ENCODE data around the gene PPP2R2B. TPM values are rescaled to one million over a fixed set of nuclear protein-coding genes. Genes with fewer than 3 reads are reported as not detected.

Gene PPP2R2B
- total RNA-seq, 2 donors from 2014 or later = 0.70 to 2.0 TPM

- Mint-ChIP-seq H3K36me3 (ENCODE audit: insufficient read depth in 2 of 2) (no peaks in the 10 kb centered on the region), H3K27me3 (ENCODE audit: low read depth) (peaks cover 5% of the 10 kb centered on the region), H3K4me3 (no peak overlapping the region), H3K4me1 (ENCODE audit: low read depth) (no peaks in the 10 kb centered on the region), H3K27ac (no peak overlapping the region), H3K9me3 (peaks cover 0 to 2% of the 10 kb centered on the region in 2 donors)
- no peak for DNase-seq
- no peak for ATAC-seq (replicated peaks in 1 of 2)
Measured at GRCh38 chr5:146840016-146840415, 38.5 kb downstream of the PPP2R2B start.

GRCh38 chr5:146836226-146836842, 42.2 kb downstream of the PPP2R2B start:
- H3K36me3 Mint-ChIP-seq (ENCODE audit: insufficient read depth in 2 of 2) = no peaks in the 10 kb centered on the region
- peaks cover 0 to 2% of the 10 kb centered on the region in 2 donors for H3K9me3 Mint-ChIP-seq
- H3K27ac Mint-ChIP-seq = no peak overlapping the region
- no peak overlapping the region for H3K4me3 Mint-ChIP-seq
- ATAC-seq (replicated peaks in 1 of 2) (no peak), DNase-seq (no peak)
- no peaks in the 10 kb centered on the region for H3K4me1 Mint-ChIP-seq (ENCODE audit: low read depth)
- peaks cover 5% of the 10 kb centered on the region for H3K27me3 Mint-ChIP-seq (ENCODE audit: low read depth)

GRCh38 chr5:146832985-146833732, 45.4 kb downstream of the PPP2R2B start:
- Mint-ChIP-seq H3K4me1 (ENCODE audit: low read depth) (no peaks in the 10 kb centered on the region), H3K27ac (no peak overlapping the region), H3K36me3 (ENCODE audit: insufficient read depth in 2 of 2) (no peaks in the 10 kb centered on the region), H3K27me3 (ENCODE audit: low read depth) (peaks cover 5% of the 10 kb centered on the region), H3K4me3 (no peak overlapping the region), H3K9me3 (no peaks in the 10 kb centered on the region)
- DNase-seq (no peak), ATAC-seq (replicated peaks in 1 of 2) (peak in 1 of 2 donors; percentile 26)

- Mint-ChIP-seq H3K4me3 (no peak overlapping the region), H3K27ac (no peak overlapping the region), H3K27me3 (ENCODE audit: low read depth) (no peaks in the 10 kb centered on the region), H3K9me3 (no peaks in the 10 kb centered on the region), H3K36me3 (ENCODE audit: insufficient read depth in 2 of 2) (no peaks in the 10 kb centered on the region), H3K4me1 (ENCODE audit: low read depth) (no peaks in the 10 kb centered on the region)
- DNase-seq (no peak), ATAC-seq (replicated peaks in 1 of 2) (no peak)
Measured at GRCh38 chr5:146828385-146828784, 50.2 kb downstream of the PPP2R2B start.

GRCh38 chr5:146827901-146828300, 50.7 kb downstream of the PPP2R2B start:
- H3K36me3 Mint-ChIP-seq (ENCODE audit: insufficient read depth in 2 of 2) = no peaks in the 10 kb centered on the region
- DNase-seq = no peak
- no peak for ATAC-seq (replicated peaks in 1 of 2)
- no peaks in the 10 kb centered on the region for H3K4me1 Mint-ChIP-seq (ENCODE audit: low read depth)
- H3K9me3 Mint-ChIP-seq = no peaks in the 10 kb centered on the region
- no peak overlapping the region for H3K4me3 Mint-ChIP-seq
- no peaks in the 10 kb centered on the region for H3K27me3 Mint-ChIP-seq (ENCODE audit: low read depth)
- no peak overlapping the region for H3K27ac Mint-ChIP-seq

GRCh38 chr5:146825033-146825432, 53.5 kb downstream of the PPP2R2B start:
- H3K36me3 Mint-ChIP-seq (ENCODE audit: insufficient read depth in 2 of 2) = no peaks in the 10 kb centered on the region

GRCh38 chr5:146821732-146822131, 56.8 kb downstream of the PPP2R2B start:
- Mint-ChIP-seq H3K36me3 (ENCODE audit: insufficient read depth in 2 of 2) (no peaks in the 10 kb centered on the region), H3K9me3 (no peaks in the 10 kb centered on the region), H3K4me1 (ENCODE audit: low read depth) (no peaks in the 10 kb centered on the region), H3K27ac (no peak overlapping the region), H3K27me3 (ENCODE audit: low read depth) (no peaks in the 10 kb centered on the region), H3K4me3 (no peak overlapping the region)
- no peak for ATAC-seq (replicated peaks in 1 of 2)
- DNase-seq = no peak

More at GRCh38 chr5:146825033-146825432, 53.5 kb downstream of the PPP2R2B start:
- no peak for ATAC-seq (replicated peaks in 1 of 2)
- H3K27me3 Mint-ChIP-seq (ENCODE audit: low read depth) = no peaks in the 10 kb centered on the region
- no peaks in the 10 kb centered on the region for H3K4me1 Mint-ChIP-seq (ENCODE audit: low read depth)
- no peak overlapping the region for H3K27ac Mint-ChIP-seq
- no peaks in the 10 kb centered on the region for H3K9me3 Mint-ChIP-seq
- no peak overlapping the region for H3K4me3 Mint-ChIP-seq
- no peak for DNase-seq

- Mint-ChIP-seq H3K4me1 (ENCODE audit: low read depth) (no peaks in the 10 kb centered on the region), H3K27ac (no peak overlapping the region), H3K36me3 (ENCODE audit: insufficient read depth in 2 of 2) (no peaks in the 10 kb centered on the region), H3K9me3 (no peaks in the 10 kb centered on the region), H3K4me3 (no peak overlapping the region), H3K27me3 (ENCODE audit: low read depth) (no peaks in the 10 kb centered on the region)
- DNase-seq (no peak), ATAC-seq (replicated peaks in 1 of 2) (no peak)
Measured at GRCh38 chr5:146820987-146821386, 57.6 kb downstream of the PPP2R2B start.

GRCh38 chr5:146818822-146819221, 59.7 kb downstream of the PPP2R2B start:
- no peak overlapping the region for H3K27ac Mint-ChIP-seq
- H3K4me1 Mint-ChIP-seq (ENCODE audit: low read depth) = no peaks in the 10 kb centered on the region
- no peak overlapping the region for H3K4me3 Mint-ChIP-seq
- no peaks in the 10 kb centered on the region for H3K36me3 Mint-ChIP-seq (ENCODE audit: insufficient read depth in 2 of 2)
- DNase-seq (no peak), ATAC-seq (replicated peaks in 1 of 2) (no peak)
- no peaks in the 10 kb centered on the region for H3K27me3 Mint-ChIP-seq (ENCODE audit: low read depth)
- no peaks in the 10 kb centered on the region for H3K9me3 Mint-ChIP-seq

GRCh38 chr5:146817973-146818372, 60.6 kb downstream of the PPP2R2B start:
- Mint-ChIP-seq H3K27ac (no peak overlapping the region), H3K4me3 (no peak overlapping the region), H3K9me3 (no peaks in the 10 kb centered on the region), H3K4me1 (ENCODE audit: low read depth) (no peaks in the 10 kb centered on the region), H3K36me3 (ENCODE audit: insufficient read depth in 2 of 2) (no peaks in the 10 kb centered on the region), H3K27me3 (ENCODE audit: low read depth) (no peaks in the 10 kb centered on the region)
- no peak for DNase-seq
- ATAC-seq (replicated peaks in 1 of 2) = no peak

- H3K9me3 Mint-ChIP-seq = no peaks in the 10 kb centered on the region
Measured at GRCh38 chr5:146816775-146817387, 61.7 kb downstream of the PPP2R2B start.

GRCh38 chr5:146815411-146815810, 63.1 kb downstream of the PPP2R2B start:
- no peak overlapping the region for H3K4me3 Mint-ChIP-seq
- H3K4me1 Mint-ChIP-seq (ENCODE audit: low read depth) = no peaks in the 10 kb centered on the region

More at GRCh38 chr5:146816775-146817387, 61.7 kb downstream of the PPP2R2B start:
- Mint-ChIP-seq H3K4me3 (no peak overlapping the region), H3K27ac (no peak overlapping the region), H3K27me3 (ENCODE audit: low read depth) (no peaks in the 10 kb centered on the region), H3K36me3 (ENCODE audit: insufficient read depth in 2 of 2) (no peaks in the 10 kb centered on the region), H3K4me1 (ENCODE audit: low read depth) (no peaks in the 10 kb centered on the region)
- DNase-seq (no peak), ATAC-seq (replicated peaks in 1 of 2) (no peak)

GRCh38 chr5:146813346-146814157, 65.0 kb downstream of the PPP2R2B start:
- no peak for ATAC-seq (replicated peaks in 1 of 2)
- H3K36me3 Mint-ChIP-seq (ENCODE audit: insufficient read depth in 2 of 2) = no peaks in the 10 kb centered on the region
- no peak overlapping the region for H3K4me3 Mint-ChIP-seq
- peaks cover 0 to 3% of the 10 kb centered on the region in 2 donors for H3K9me3 Mint-ChIP-seq
- no peak for DNase-seq
- H3K4me1 Mint-ChIP-seq (ENCODE audit: low read depth) = no peaks in the 10 kb centered on the region
- H3K27ac Mint-ChIP-seq = no peak overlapping the region
- H3K27me3 Mint-ChIP-seq (ENCODE audit: low read depth) = no peaks in the 10 kb centered on the region

More at GRCh38 chr5:146815411-146815810, 63.1 kb downstream of the PPP2R2B start:
- Mint-ChIP-seq H3K36me3 (ENCODE audit: insufficient read depth in 2 of 2) (no peaks in the 10 kb centered on the region), H3K9me3 (no peaks in the 10 kb centered on the region), H3K27me3 (ENCODE audit: low read depth) (no peaks in the 10 kb centered on the region), H3K27ac (no peak overlapping the region)
- DNase-seq = no peak
- ATAC-seq (replicated peaks in 1 of 2) = no peak
